ENCODE results near the gene KANSL1. TPM values are rescaled to one million over a fixed set of nuclear protein-coding genes. Genes with fewer than 3 reads are reported as not detected.

KANSL1 gene
- total and polyA plus RNA-seq, 9 of the 15 experiments (the other 6 are each of a cell fraction or from before 2014, with no cell fraction given), result 3.6 to 55.4 (median 31.8) TPM

DNA sequence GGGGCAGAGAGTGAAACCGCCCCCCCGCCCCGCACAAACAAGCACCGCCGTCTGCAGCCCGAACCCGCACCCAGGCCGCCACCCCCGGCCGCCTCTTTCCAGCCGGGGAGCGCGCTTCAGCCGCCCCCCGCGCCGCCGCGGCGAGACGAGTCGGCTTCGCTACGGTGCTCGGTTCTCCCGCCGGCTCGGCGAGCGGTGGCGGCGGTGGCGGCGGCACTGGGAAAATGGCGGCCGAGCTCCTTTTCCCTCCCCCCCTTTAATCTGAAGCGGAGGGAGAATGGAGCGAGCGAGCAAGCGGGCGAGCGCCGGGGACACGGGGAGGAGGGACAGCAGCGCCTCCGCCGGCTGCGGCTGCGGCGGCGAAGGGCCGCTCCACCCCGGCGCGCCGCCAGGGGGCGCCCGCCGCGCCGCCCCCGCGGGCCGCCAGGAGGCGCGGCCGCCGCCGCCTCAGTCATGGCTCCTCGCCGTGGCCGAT is at the start of gene KANSL1 (continued):
- peak; percentile 92 for TF ChIP-seq ILF3 (IDR thresholded peaks at IDR 0.05; ENCODE audit: borderline replicate concordance)
- TF ChIP-seq YY1 (IDR thresholded peaks at IDR 0.05; ENCODE audit: borderline replicate concordance in 1 of 3, control insufficient read depth in 1 of 3, extremely low read depth in 1 of 3, insufficient read depth in 3 of 3, insufficient read length in 1 of 3, insufficient replicate concordance in 2 of 3, low read depth in 1 of 3, low read length in 2 of 3), result peak; percentile 63 to 97 (median 95)
- no peak for TF ChIP-seq MAFG (tag; conservative IDR thresholded peaks at IDR 0.05)
- TF ChIP-seq FOSL1 (tag; conservative IDR thresholded peaks at IDR 0.05), result peak; percentile 81
- peak; percentile 61; the same call in 1 of the 2 replicates for TF ChIP-seq PHF8 (IDR thresholded peaks at IDR 0.05; ENCODE audit: borderline replicate concordance, low read length)
- peak; percentile 39 for TF ChIP-seq JUND (IDR thresholded peaks at IDR 0.05; ENCODE audit: borderline replicate concordance, low read depth, low read length)
- TF ChIP-seq JUND (tag; IDR thresholded peaks at IDR 0.05; ENCODE audit: borderline replicate concordance, low read depth, low read length), result no peak; the same call in 2 of the 3 replicates
- TF ChIP-seq, protein P1, sequence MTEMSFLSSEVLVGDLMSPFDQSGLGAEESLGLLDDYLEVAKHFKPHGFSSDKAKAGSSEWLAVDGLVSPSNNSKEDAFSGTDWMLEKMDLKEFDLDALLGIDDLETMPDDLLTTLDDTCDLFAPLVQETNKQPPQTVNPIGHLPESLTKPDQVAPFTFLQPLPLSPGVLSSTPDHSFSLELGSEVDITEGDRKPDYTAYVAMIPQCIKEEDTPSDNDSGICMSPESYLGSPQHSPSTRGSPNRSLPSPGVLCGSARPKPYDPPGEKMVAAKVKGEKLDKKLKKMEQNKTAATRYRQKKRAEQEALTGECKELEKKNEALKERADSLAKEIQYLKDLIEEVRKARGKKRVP (CRISPR knock-in tag; IDR thresholded peaks at IDR 0.05), result no peak
- TF ChIP-seq, protein P2, sequence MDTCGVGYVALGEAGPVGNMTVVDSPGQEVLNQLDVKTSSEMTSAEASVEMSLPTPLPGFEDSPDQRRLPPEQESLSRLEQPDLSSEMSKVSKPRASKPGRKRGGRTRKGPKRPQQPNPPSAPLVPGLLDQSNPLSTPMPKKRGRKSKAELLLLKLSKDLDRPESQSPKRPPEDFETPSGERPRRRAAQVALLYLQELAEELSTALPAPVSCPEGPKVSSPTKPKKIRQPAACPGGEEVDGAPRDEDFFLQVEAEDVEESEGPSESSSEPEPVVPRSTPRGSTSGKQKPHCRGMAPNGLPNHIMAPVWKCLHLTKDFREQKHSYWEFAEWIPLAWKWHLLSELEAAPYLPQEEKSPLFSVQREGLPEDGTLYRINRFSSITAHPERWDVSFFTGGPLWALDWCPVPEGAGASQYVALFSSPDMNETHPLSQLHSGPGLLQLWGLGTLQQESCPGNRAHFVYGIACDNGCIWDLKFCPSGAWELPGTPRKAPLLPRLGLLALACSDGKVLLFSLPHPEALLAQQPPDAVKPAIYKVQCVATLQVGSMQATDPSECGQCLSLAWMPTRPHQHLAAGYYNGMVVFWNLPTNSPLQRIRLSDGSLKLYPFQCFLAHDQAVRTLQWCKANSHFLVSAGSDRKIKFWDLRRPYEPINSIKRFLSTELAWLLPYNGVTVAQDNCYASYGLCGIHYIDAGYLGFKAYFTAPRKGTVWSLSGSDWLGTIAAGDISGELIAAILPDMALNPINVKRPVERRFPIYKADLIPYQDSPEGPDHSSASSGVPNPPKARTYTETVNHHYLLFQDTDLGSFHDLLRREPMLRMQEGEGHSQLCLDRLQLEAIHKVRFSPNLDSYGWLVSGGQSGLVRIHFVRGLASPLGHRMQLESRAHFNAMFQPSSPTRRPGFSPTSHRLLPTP (IDR thresholded peaks at IDR 0.05; ENCODE audit: borderline replicate concordance, extremely low read depth, insufficient read length), result peak; percentile 7
- TF ChIP-seq, protein P3, sequence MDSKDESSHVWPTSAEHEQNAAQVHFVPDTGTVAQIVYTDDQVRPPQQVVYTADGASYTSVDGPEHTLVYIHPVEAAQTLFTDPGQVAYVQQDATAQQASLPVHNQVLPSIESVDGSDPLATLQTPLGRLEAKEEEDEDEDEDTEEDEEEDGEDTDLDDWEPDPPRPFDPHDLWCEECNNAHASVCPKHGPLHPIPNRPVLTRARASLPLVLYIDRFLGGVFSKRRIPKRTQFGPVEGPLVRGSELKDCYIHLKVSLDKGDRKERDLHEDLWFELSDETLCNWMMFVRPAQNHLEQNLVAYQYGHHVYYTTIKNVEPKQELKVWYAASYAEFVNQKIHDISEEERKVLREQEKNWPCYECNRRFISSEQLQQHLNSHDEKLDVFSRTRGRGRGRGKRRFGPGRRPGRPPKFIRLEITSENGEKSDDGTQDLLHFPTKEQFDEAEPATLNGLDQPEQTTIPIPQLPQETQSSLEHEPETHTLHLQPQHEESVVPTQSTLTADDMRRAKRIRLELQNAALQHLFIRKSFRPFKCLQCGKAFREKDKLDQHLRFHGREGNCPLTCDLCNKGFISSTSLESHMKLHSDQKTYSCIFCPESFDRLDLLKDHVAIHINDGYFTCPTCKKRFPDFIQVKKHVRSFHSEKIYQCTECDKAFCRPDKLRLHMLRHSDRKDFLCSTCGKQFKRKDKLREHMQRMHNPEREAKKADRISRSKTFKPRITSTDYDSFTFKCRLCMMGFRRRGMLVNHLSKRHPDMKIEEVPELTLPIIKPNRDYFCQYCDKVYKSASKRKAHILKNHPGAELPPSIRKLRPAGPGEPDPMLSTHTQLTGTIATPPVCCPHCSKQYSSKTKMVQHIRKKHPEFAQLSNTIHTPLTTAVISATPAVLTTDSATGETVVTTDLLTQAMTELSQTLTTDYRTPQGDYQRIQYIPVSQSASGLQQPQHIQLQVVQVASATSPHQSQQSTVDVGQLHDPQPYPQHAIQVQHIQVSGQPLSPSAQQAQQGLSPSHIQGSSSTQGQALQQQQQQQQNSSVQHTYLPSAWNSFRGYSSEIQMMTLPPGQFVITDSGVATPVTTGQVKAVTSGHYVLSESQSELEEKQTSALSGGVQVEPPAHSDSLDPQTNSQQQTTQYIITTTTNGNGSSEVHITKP (IDR thresholded peaks at IDR 0.05; ENCODE audit: partially characterized antibody), result peak; percentile 50
- 0 out of 2 replicates have a peak, but pooled peaks have one; percentile 26 for TF ChIP-seq SMC3 (conservative IDR thresholded peaks at IDR 0.05; ENCODE audit: insufficient read depth, low read depth, low read length)
- TF ChIP-seq HIVEP1 (CRISPR knock-in tag; IDR thresholded peaks at IDR 0.05), result 0 out of 2 replicates have a peak, but pooled peaks have one; percentile 64
- TF ChIP-seq KDM1A (IDR thresholded peaks at IDR 0.05), result peak in 1 of 2 experiments; percentile 6; a peak in 1 of 4 replicates
- peak; percentile 88 for TF ChIP-seq PCBP1 (IDR thresholded peaks at IDR 0.05; ENCODE audit: low read depth, low read length, poor library complexity, severe bottlenecking)
- TF ChIP-seq TBL1XR1 (IDR thresholded peaks at IDR 0.05; ENCODE audit: low read length in 2 of 2), result peak in 1 of 2 experiments; percentile 52; a peak in 2 of 4 replicates

All from K562 (cell line).